Sigmoid colon (tissue), 3 donors: ENCODE measurements around the gene FOXI3.
"Not testable (repeated sequence)": the region's sequence is repeated elsewhere in the genome, so short reads cannot be mapped to it uniquely, and the experiment has no call there.

Source experiments
- CTCF ChIP-seq, 4 experiments: fragments of 450-650 bp in 3 of 4; fragments of 200-600 bp in 1 of 4; IDR thresholded peaks; one replicate each; pipeline ENCODE4 v1.5.1; 2016 to 2019; ENCODE audit warnings: antibody characterized with exemption in 4 of 4, mild to moderate bottlenecking in 3 of 4, moderate library complexity in 2 of 4
- POLR2A ChIP-seq, 2 donors: fragments of 450-650 bp; IDR thresholded peaks; one replicate each; pipeline ENCODE4 v1.6.1; 2016; ENCODE audit warnings: antibody characterized with exemption in 2 of 2, mild to moderate bottlenecking in 2 of 2, moderate library complexity in 2 of 2

- TF ChIP-seq POLR2A, CTCF (IDR thresholded peaks at IDR 0.05): not testable (repeated sequence)
Observed at GRCh38 chr2:88408870-88409269, 43.6 kb downstream of the FOXI3 start.
